ENCODE results near the gene ADRB2.

- TF ChIP-seq JUND (IDR thresholded peaks at IDR 0.05) (no peak), REST (IDR thresholded peaks at IDR 0.05) (no peak), TAF1 (conservative IDR thresholded peaks at IDR 0.05) (no peak), SP1 (IDR thresholded peaks at IDR 0.05) (no peak), ZBTB33 (IDR thresholded peaks at IDR 0.05) (no peak), HNF4G (IDR thresholded peaks at IDR 0.05) (no peak), GABPA (IDR thresholded peaks at IDR 0.05 in 1 of 2, conservative IDR thresholded peaks at IDR 0.05 in 1 of 2) (no peak), EGR1 (IDR thresholded peaks at IDR 0.05; ENCODE audit: low read depth in 2 of 2) (no peak)
- TF ChIP-seq, protein P1, sequence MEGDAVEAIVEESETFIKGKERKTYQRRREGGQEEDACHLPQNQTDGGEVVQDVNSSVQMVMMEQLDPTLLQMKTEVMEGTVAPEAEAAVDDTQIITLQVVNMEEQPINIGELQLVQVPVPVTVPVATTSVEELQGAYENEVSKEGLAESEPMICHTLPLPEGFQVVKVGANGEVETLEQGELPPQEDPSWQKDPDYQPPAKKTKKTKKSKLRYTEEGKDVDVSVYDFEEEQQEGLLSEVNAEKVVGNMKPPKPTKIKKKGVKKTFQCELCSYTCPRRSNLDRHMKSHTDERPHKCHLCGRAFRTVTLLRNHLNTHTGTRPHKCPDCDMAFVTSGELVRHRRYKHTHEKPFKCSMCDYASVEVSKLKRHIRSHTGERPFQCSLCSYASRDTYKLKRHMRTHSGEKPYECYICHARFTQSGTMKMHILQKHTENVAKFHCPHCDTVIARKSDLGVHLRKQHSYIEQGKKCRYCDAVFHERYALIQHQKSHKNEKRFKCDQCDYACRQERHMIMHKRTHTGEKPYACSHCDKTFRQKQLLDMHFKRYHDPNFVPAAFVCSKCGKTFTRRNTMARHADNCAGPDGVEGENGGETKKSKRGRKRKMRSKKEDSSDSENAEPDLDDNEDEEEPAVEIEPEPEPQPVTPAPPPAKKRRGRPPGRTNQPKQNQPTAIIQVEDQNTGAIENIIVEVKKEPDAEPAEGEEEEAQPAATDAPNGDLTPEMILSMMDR (IDR thresholded peaks at IDR 0.05; ENCODE audit: low read depth, low read length, missing input control) = no peak
Observed at GRCh38 chr5:148791334-148791667, 35.1 kb upstream of the ADRB2 start.

All from liver (tissue), 3 donors.